T47D (cell line): ENCODE measurements around the gene NPHP3.
A peak's percentile ranks its signal among the peaks of the same experiment; 100 is the strongest.

Experiments
- DNase-seq, 2 experiments: peaks; one replicate each; pipeline versions ENCODE4 v3.0.0 to v3.0.0-alpha.2; 2011 to 2012; ENCODE audit warnings: low read depth in 1 of 2, low spot score in 1 of 2
- JUND ChIP-seq: IDR thresholded peaks from 2 replicates; pipeline ENCODE4 v1.6.1; 2012; ENCODE audit warnings: low read depth
- in situ Hi-C: cut with HindIII; loops from 2 replicates; pipeline ENCODE4 v1.10.0; 2016; ENCODE audit warnings: low sequenced_read_pairs, low pct_unique_long_range_greater_than_20kb

The NPHP3 gene

GRCh38 chr3:132721479-132722164, 587 bp downstream of the NPHP3 start:
- TF ChIP-seq JUND = no peak
- peak; percentile 16 to 67 for DNase-seq
- in situ Hi-C loops = no loop called here

DNA sequence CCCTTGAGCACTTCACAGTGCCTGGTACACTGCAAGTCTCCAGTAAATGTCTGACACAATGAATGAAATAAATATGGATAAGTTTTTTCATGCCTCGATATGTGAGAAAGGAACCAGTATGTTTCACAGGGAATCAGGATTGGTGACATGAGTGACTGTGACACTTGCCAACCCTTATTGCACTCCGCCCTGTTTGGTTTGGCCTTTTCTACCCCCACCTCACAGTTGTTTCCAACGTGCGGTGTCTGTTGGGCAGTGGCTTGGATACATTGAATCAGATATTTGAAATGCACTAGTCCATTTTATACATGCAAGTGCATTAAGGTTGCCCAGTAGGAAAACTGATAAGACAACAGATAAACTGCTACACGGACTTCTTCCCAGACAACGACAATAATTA, 2.0 kb downstream of the NPHP3 start:
- TF ChIP-seq JUND = no peak

GRCh38 chr3:132716372-132716771, 5.8 kb downstream of the NPHP3 start:
- no peak for TF ChIP-seq JUND
- in situ Hi-C loops = no loop called here
- peak in 1 of 2 experiments; percentile 17 for DNase-seq

More for the DNA sequence above, 2.0 kb downstream of the NPHP3 start:
- in situ Hi-C loops = no loop called here
- DNase-seq = no peak

- in situ Hi-C loops = no loop called here
- no peak for TF ChIP-seq JUND
- no peak for DNase-seq
Measured at GRCh38 chr3:132713977-132714727, 8.1 kb downstream of the NPHP3 start.

DNA sequence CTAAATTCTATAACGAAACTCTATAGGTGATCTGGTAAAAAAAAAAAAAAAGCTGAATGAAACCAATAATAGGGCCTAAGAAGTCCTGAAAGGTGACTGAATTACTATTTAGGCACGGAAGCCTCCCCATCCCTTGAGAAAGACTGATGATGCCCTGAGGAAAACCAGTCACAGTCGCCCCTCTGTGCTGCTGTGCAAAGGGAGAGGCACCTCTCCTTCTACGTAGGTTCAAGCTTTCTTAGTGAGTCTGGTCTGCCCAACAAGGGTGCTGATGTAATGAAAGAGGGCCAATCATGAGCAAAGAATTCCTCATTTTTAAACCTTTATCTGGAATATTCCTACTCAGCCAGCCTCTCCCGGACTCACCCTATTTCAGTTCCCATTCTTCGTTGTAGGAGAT, 11.9 kb downstream of the NPHP3 start:
- DNase-seq = no peak
- in situ Hi-C loops = no loop called here
- TF ChIP-seq JUND = no peak

DNA sequence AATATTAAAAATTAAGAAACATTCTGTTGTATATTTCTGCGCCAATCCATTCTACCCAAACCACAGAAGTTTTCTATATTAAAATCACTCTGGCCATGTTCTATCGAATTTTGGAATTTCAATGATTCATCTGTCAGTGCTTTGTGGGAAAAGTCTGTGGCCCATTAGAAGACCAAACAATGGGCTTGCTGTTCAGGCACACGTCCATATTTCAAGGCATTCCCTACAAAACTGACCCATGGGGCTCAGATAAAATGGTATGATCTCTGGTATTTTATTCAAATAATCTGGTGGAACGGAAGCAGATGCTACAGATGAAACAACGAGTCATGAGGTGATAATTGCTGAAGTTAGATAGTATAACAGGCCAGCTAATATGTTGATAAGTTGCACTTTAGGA, 12.4 kb downstream of the NPHP3 start:
- TF ChIP-seq JUND = no peak
- in situ Hi-C loops = no loop called here
- DNase-seq = no peak

DNA sequence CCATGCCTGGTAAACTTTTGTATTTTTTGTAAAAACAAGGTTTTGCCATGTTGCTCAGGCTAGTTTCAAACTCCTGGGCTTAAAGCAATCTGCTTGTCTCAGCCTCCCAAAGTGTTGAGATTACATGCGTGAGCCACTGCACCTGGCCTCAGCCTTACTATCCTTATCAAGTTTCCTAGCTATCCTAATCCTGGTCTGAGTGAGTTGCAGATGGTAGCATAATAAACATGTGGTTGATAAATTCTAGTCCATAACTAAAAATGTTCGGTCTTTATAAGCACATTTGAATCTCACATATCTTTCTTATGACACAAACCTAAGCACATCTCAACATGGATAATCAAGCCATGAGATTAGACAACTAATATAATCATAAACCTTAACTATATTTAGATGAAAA, 18.5 kb downstream of the NPHP3 start:
- no peak for TF ChIP-seq JUND
- in situ Hi-C loops = no loop called here

DNA sequence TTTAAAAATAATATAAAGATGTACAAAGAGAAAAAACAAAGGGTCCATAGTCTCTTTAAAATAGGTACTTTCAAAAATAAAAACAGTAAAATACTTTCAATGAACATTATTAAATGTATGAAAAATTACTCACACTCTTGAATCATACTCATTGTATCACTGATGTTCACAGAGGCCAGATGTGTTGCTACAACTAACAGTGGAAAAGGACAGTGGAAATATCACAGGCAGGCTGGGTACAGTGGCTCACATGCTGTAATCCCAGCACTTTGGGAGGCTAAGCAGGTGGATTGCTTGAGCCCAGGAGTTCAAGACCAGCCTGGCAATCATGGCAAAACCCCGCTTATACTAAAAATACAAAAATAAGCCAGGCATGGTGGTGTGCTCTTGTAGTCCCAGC, 26.8 kb downstream of the NPHP3 start:
- DNase-seq = no peak
- in situ Hi-C loops = no loop called here
- no peak for TF ChIP-seq JUND

More for the DNA sequence above, 18.5 kb downstream of the NPHP3 start:
- DNase-seq = no peak

- DNase-seq = no peak
- no peak for TF ChIP-seq JUND
- in situ Hi-C loops = no loop called here
Measured at GRCh38 chr3:132694991-132695390, 27.2 kb downstream of the NPHP3 start.

- in situ Hi-C loops = no loop called here
- DNase-seq = no peak
- TF ChIP-seq JUND = no peak
Measured at GRCh38 chr3:132690040-132690439, 32.2 kb downstream of the NPHP3 start.

DNA sequence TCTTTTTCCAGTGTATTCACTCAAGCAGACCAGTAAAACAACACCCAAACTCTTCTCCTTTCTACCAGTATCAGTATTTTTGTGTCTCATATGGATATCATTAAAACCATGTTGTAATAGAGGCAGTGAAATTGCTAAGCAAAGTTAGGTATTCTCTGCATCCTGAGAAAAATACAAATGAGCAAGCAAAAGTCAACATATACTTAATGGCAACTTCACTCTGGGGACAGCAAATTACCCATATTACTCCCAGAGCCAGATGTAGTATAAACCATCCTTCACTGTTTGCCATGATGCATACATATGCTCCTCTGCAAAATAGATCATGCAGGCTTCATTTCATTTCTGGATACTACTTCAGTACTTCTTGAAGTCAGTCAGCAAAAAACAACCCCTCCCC, 40.0 kb downstream of the NPHP3 start:
- TF ChIP-seq JUND = no peak
- in situ Hi-C loops = no loop called here
- no peak for DNase-seq

DNA sequence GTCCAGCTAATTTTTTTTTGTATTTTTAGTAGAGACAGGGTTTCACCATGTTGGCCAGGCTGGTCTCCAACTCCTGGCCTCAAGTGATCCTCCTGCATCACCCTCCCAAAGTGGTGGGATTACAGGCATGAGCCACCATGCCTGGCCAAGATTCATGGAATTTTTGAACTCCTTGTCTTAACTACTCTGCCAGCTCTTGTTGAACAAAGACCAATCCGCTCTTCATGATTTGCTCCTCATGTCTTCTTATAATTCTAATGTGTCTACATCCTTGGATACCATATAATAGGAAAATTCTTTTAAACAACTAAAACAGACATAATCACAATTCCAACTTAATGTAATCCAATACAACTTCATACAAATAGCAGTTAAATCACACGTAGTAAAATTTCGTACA, 40.8 kb downstream of the NPHP3 start:
- DNase-seq = no peak
- in situ Hi-C loops = no loop called here
- no peak for TF ChIP-seq JUND

DNA sequence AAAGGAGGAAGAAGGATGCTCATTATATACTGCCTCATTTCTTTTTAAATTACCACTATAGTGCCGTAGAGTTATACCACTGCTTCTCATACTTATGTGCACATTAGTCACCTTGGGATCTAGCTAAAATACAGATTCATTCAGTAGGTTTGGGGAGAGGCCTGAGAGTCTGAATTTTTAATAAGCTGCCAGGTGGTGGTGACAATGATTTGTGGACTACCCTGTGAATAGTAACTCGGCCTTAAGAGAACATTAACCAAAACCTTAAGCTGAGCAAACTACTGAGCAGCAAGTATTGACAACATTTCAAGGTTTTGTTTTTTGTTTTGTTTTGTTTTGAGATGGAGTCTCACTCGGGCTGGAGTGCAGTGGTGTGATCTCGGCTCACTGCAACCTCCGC, 42.3 kb downstream of the NPHP3 start:
- DNase-seq = no peak
- in situ Hi-C loops = no loop called here
- TF ChIP-seq JUND = no peak
